ENCODE measurements around the gene GRHL3.

GRHL3 gene

DNA sequence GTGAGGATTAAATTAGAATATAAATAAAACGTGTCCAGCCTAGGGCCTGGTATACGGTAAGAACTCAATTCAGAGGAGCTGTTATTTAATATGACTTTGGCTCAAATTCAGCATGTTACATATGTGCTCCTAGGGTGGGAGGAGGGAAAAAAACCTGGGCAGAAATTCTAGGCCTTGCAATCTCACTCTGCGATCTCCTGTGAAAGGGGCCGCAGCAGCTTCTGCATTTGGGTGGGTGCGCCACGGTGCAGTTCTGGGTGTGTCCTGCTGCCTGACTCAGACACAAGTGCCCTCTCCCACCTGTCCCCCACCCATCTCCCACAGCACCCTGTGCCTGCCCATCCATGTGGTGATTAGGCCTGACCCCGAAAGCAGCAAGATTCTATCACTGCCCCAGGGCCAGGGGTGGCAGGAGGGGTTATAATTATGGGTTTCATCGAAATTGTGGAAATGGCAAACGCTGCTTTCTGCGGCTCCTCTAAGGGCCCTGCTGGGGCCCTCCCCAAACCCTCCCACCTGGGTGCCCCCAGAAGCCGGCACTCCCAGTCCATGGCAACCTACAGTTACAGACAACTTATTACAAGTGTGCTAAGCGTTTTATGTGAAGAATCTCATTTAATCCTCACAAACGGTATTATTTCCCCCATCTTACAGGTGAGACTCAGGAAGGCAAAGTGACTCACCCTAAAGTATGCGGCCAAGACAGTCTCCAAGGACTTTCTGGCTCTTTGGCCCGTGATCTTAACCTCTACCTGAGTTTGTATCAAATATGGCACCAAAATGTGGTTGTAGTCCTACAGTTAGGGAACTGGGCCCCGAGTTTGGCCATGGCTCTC is 25.5 kb upstream of the GRHL3 start:
- DNase-seq: no peak

GRCh38 chr1:24294228-24294672 is 24.9 kb upstream of the GRHL3 start:
- DNase-seq: peak; percentile 35

GRCh38 chr1:24294716-24295371 is 24.3 kb upstream of the GRHL3 start:
- no peak for DNase-seq

DNA sequence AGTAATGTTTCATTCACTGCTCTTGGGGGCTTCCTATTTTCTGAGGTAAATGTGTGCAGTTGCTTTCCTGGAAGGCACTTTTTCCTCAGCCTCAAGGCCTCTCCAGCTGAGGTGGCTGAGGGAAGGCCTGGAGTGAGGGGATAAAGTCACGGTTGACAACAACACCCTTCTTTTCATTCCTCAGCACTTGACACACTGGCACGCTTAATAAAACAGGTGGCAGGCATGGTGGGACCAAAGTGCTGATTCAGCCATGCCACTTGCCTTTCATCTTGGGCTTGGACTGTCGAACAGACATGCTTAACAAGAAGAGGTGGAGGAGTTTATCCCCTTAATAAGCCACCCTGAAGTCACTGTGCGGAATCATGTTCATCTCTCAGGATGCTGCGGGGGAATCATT is 23.6 kb upstream of the GRHL3 start:
- no peak for DNase-seq

GRCh38 chr1:24297187-24297851 is 21.8 kb upstream of the GRHL3 start:
- no peak for DNase-seq

DNA sequence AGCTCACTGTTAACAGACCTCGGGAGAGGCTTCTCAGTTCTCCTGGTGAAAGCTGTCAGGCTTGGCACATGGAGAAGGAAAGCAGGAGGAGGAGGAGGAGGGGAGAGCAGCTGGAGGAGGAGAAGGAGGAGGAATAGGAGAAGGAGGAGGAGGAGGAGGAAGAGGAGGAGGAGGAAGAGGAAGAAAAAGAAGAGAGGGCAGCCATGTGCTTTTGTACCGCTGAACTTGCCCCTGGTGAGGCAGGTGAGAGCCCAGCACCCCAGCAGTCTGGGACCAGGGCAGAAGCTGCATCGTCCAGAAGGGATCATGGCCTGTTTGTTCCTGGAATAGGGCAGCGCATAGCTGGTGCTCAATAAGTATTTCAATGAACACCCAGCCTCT is 21.3 kb upstream of the GRHL3 start:
- DNase-seq: no peak

GRCh38 chr1:24298606-24299005 is 20.6 kb upstream of the GRHL3 start:
- no peak for DNase-seq

DNA sequence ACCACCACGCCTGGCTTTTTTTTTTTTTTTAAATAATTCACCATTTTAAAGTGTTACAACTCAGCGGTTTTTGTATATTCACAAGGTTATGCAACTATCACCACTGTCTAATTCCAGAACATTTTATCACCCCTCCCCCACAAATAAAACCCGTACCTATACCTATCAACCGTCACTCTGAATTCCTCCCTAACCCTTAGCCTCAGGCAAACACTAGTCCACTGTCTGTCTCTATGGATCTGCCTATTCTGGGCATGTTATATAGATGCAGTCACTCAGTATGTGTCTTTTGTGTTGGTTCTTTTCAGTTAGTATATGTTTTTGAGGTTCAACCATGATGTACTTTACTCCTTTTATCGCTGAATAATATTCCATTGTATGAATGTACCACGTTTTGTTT is 19.3 kb upstream of the GRHL3 start:
- no peak for DNase-seq

- DNase-seq: no peak
Measured at GRCh38 chr1:24300971-24301784, 18.0 kb upstream of the GRHL3 start.

GRCh38 chr1:24301785-24302175 is 17.4 kb upstream of the GRHL3 start:
- no peak for DNase-seq

DNA sequence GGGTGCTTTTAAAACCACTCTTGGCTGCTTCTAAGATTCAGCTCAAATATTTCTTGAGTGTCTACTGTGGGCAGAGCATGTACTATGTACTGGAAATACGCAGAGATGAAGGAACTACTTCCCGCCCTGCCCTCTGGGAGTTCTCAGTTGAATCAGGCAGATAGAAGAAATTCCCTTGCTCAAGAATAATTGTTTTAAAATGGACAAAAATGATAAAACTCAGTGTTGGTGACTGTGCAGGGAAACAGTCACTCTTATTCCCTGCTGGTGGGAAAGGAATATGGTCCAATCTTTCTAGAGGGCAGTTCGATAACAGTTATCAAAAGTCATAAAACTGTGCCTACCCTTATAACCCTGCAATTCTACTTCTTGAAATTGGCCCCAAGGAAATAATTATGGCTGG is 16.9 kb upstream of the GRHL3 start:
- DNase-seq: no peak

GRCh38 chr1:24303600-24303999 is 15.6 kb upstream of the GRHL3 start:
- no peak for DNase-seq

GRCh38 chr1:24304763-24305162 is 14.4 kb upstream of the GRHL3 start:
- no peak for DNase-seq

DNA sequence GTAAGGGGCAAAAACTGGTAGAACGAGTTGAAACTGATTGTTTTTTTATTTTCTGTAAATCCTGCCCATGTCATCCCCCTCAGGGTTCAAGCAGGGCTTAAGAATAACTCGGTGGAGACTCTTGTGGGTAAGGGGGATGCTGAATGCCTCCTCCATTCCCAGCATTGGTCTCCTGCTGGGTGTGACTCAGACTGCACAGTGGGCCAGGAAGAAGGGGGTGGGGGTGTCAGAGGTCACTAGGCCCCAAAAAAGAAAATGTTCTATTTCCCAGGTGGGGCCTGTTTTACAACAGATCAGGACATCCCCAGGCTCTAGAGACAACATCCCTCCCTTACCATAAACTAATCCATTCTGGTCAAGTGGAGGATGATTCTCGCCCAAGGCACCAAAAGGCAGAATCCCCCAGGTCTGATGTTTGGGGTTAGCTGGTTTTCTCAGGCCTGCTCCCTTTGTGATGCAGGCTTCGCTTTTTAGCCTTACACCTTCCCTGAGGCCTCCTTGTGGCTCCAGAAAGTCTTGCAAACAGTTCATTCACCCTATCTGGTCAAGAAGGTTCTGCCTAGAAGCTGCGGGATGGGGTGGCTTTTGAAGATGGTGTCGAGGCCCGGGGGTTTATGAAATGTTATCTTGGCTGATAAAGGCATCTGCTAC is 10.7 kb upstream of the GRHL3 start:
- no peak for DNase-seq

DNA sequence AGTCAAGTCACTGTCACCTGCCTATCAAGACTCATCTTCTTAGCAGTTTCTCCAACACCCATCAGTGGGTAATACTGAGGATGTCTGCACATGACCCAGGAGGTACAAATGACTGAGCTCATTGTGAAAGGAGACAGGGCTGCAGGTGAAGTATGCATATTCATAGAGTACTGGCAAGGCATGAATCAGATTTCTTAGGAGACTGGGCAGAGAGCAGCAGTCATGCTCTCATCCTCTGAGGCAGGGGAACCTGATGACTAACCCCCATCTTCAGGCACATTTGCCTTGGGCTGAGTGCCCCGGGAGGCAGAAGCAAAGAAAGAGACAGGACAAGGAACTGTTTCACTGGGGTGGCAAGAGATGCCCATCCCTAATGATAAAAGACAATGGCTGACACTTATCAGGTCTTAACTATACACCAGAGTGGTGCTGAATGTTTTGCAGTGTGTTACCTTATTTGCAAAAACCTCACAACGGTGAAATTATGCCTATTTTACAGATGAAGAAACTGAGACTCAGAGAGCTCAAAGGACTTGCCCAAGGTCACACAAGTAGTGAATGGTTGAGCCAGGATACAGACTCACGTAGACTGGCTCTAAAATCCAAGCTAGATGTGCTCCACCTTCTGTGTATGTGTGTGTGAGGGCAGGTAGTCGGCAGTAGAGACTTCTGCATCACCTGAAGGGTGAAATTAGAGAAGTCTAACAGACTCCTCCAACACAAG is 9.2 kb upstream of the GRHL3 start:
- DNase-seq: no peak

GRCh38 chr1:24311234-24311633 is 7.9 kb upstream of the GRHL3 start:
- DNase-seq: peak; percentile 50

DNA sequence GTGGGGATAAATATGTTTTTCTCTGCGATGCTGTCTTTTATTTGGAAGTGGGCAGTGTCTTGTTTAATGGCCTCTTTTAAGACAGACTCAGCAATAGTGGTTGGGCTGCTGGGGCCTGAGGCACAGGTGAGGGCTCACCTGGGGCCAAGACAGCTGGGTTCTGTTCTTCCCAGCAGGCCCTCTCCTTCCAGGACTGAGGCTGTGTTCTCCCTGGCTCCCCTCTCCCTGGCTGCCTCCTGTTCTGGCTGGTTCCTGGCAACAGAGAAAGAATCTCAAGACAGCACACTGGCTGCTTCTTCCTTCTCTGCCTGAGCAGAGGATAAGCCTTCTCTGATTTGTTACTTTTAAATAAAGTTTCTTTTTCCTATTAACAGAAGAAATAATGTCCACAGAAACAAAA is 7.4 kb upstream of the GRHL3 start:
- peak; percentile 43 for DNase-seq

GRCh38 chr1:24315391-24315790 is 3.8 kb upstream of the GRHL3 start:
- DNase-seq: no peak

DNA sequence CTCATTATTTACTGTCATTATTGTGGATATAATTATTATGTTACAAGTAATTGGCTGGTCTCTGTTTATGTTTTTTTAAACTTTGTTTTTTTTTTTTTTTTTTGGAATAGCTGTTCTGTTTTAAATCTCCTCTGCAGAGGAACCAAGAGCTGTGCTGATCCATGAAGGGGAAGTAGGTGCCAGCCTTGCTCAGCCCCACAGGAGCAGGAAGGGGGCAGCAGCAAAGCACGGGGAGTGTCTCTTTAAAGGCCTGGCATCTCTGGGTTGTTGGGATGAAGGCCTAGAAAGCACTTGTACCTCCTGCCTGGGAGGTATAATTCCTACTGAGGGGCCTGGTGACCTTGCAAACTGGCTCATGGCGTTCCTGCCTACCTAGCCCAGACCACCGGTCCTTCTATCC is 2.5 kb upstream of the GRHL3 start:
- DNase-seq: peak; percentile 19

GRCh38 chr1:24317081-24317480 is 2.1 kb upstream of the GRHL3 start:
- no peak for DNase-seq

GRCh38 chr1:24317956-24318614 is 1.1 kb upstream of the GRHL3 start:
- peak; percentile 63 for DNase-seq

Measured in OCI-M1 (cell line).